Activated CD8-positive, alpha-beta memory T cell treated with anti-CD3 and anti-CD28 coated beads, Interleukin-2, amount 10 ng/mL, durations not matched to agents 7 days and 5 days (primary cell): ENCODE data around the gene UBN1. TPM values are rescaled to one million over a fixed set of nuclear protein-coding genes. Genes with fewer than 3 reads are reported as not detected.
A peak's percentile ranks its signal among the peaks of the same experiment; 100 is the strongest.

Source experiments
- ATAC-seq: fragments of 150-1000 bp; cut with Tn5 transposase; one replicate; pipeline ENCODE4 v1.10.0; 2021; ENCODE audit warnings: moderate library complexity
- CTCF ChIA-PET: fragments of 350-600 bp; sonication (Branson Sonifier 250); formaldehyde crosslinking; loops from one replicate; lab custom pipeline; 2021; ENCODE audit warnings: antibody characterized with exemption; lab: Charles Lee
- DNase-seq: peaks from one replicate; pipeline ENCODE4 v3.0.0-alpha.2; 2020
- H3K27ac Mint-ChIP-seq: one replicate; pipeline ENCODE4 v1.8.0; 2021; ENCODE audit warnings: mild to moderate bottlenecking, mixed read lengths
- H3K27me3 Mint-ChIP-seq: one replicate; pipeline ENCODE4 v1.8.0; 2021; ENCODE audit warnings: mixed read lengths
- H3K36me3 Mint-ChIP-seq: one replicate; pipeline ENCODE4 v1.8.0; 2021; ENCODE audit warnings: mild to moderate bottlenecking, mixed read lengths
- H3K4me1 Mint-ChIP-seq: one replicate; pipeline ENCODE4 v1.8.0; 2021; ENCODE audit warnings: mixed read lengths
- H3K4me3 Mint-ChIP-seq: one replicate; pipeline ENCODE4 v1.8.0; 2021; ENCODE audit warnings: mild to moderate bottlenecking, moderate library complexity, mixed read lengths
- H3K9me3 Mint-ChIP-seq: one replicate; pipeline ENCODE4 v1.8.0; 2022; ENCODE audit warnings: low read depth, mixed read lengths
- total RNA-seq, 2 experiments: library from RNA; stranded (reverse); gene quantifications; one replicate each; pipeline ENCODE4 v1.2.3, GENCODE V29; 2021

Gene UBN1
- total RNA-seq, 2 experiments from 2014 or later: 45.1 to 46.3 TPM

- H3K27ac Mint-ChIP-seq: no peak overlapping the region
- CTCF ChIA-PET: no interaction called here
- H3K27me3 Mint-ChIP-seq: no peaks in the 10 kb centered on the region
- no peaks in the 10 kb centered on the region for H3K9me3 Mint-ChIP-seq
- H3K4me1 Mint-ChIP-seq: peaks cover 10% of the 10 kb centered on the region
- H3K36me3 Mint-ChIP-seq: peaks cover 42% of the 10 kb centered on the region
- no peak for DNase-seq
- no peak for ATAC-seq
- no peak overlapping the region for H3K4me3 Mint-ChIP-seq
Measured at GRCh38 chr16:4831616-4832015, 15.7 kb upstream of the UBN1 start.

- no peak overlapping the region for H3K27ac Mint-ChIP-seq
- H3K4me1 Mint-ChIP-seq: peaks cover 10% of the 10 kb centered on the region
- H3K27me3 Mint-ChIP-seq: no peaks in the 10 kb centered on the region
- no peak overlapping the region for H3K4me3 Mint-ChIP-seq
- H3K9me3 Mint-ChIP-seq: no peaks in the 10 kb centered on the region
- CTCF ChIA-PET: no interaction called here
- H3K36me3 Mint-ChIP-seq: peaks cover 45% of the 10 kb centered on the region
- DNase-seq (no peak), ATAC-seq (no peak)
Measured at GRCh38 chr16:4832698-4833343, 14.5 kb upstream of the UBN1 start.

- DNase-seq (no peak), ATAC-seq (no peak)
- Mint-ChIP-seq H3K27ac (no peak overlapping the region), H3K4me3 (no peak overlapping the region), H3K36me3 (peaks cover 47% of the 10 kb centered on the region), H3K4me1 (peaks cover 10% of the 10 kb centered on the region), H3K27me3 (no peaks in the 10 kb centered on the region), H3K9me3 (no peaks in the 10 kb centered on the region)
- CTCF ChIA-PET: interaction anchor here (0.6 to 1.1 kb wide), 3 partner anchors 9 to 101 kb away, joined by 3 to 5 read pairs (median 3); no protein-coding TSS in a partner anchor
Measured at GRCh38 chr16:4833584-4833983, 13.7 kb upstream of the UBN1 start.

- peaks cover 14% of the 10 kb centered on the region for H3K4me1 Mint-ChIP-seq
- no peaks in the 10 kb centered on the region for H3K27me3 Mint-ChIP-seq
- CTCF ChIA-PET: no interaction called here
- H3K9me3 Mint-ChIP-seq: no peaks in the 10 kb centered on the region
- peaks cover 48% of the 10 kb centered on the region for H3K36me3 Mint-ChIP-seq
- DNase-seq: no peak
- ATAC-seq: no peak
- no peak overlapping the region for H3K27ac Mint-ChIP-seq
- no peak overlapping the region for H3K4me3 Mint-ChIP-seq
Measured at GRCh38 chr16:4836727-4837126, 10.6 kb upstream of the UBN1 start.

- Mint-ChIP-seq H3K4me1 (peaks cover 14% of the 10 kb centered on the region), H3K4me3 (no peak overlapping the region), H3K36me3 (peaks cover 44% of the 10 kb centered on the region), H3K9me3 (no peaks in the 10 kb centered on the region), H3K27me3 (no peaks in the 10 kb centered on the region), H3K27ac (no peak overlapping the region)
- DNase-seq (no peak), ATAC-seq (no peak)
- CTCF ChIA-PET: interaction anchor here (1.5 kb wide), 1 partner anchor 9 kb away, joined by 4 read pairs; the partner anchor contains the start of genes GLYR1 and UBN1
Measured at GRCh38 chr16:4837733-4838501, 9.4 kb upstream of the UBN1 start.

- CTCF ChIA-PET: no interaction called here
- Mint-ChIP-seq H3K4me3 (no peak overlapping the region), H3K9me3 (no peaks in the 10 kb centered on the region), H3K27me3 (no peaks in the 10 kb centered on the region), H3K4me1 (peaks cover 7% of the 10 kb centered on the region), H3K27ac (peak overlapping the region; percentile 3), H3K36me3 (peaks cover 54% of the 10 kb centered on the region)
- ATAC-seq: no peak
- DNase-seq: no peak
Measured at GRCh38 chr16:4839942-4840341, 7.3 kb upstream of the UBN1 start.

- Mint-ChIP-seq H3K27ac (peak overlapping the region; percentile 4), H3K4me3 (no peak overlapping the region), H3K27me3 (no peaks in the 10 kb centered on the region), H3K9me3 (no peaks in the 10 kb centered on the region), H3K36me3 (peaks cover 58% of the 10 kb centered on the region), H3K4me1 (peaks cover 16% of the 10 kb centered on the region)
- CTCF ChIA-PET: no interaction called here
- ATAC-seq: no peak
- no peak for DNase-seq
Measured at GRCh38 chr16:4840984-4841383, 6.3 kb upstream of the UBN1 start.

GRCh38 chr16:4846503-4846900 lies 779 bp upstream of the UBN1 start:
- Mint-ChIP-seq H3K36me3 (peaks cover 27% of the 10 kb centered on the region), H3K27ac (peak overlapping the region; percentile 87), H3K4me3 (peak overlapping the region; percentile 87), H3K27me3 (no peaks in the 10 kb centered on the region), H3K9me3 (no peaks in the 10 kb centered on the region), H3K4me1 (peaks cover 49% of the 10 kb centered on the region)
- CTCF ChIA-PET: interaction anchor here (1.3 kb wide), 1 partner anchor 9 kb away, joined by 4 read pairs; no protein-coding TSS in a partner anchor
- ATAC-seq (no peak), DNase-seq (peak; percentile 56)

- DNase-seq (peak; percentile 55), ATAC-seq (peak; percentile 11)
- H3K4me3 Mint-ChIP-seq: peak overlapping the region; percentile 83
- no peaks in the 10 kb centered on the region for H3K9me3 Mint-ChIP-seq
- H3K27me3 Mint-ChIP-seq: no peaks in the 10 kb centered on the region
- H3K4me1 Mint-ChIP-seq: peaks cover 54% of the 10 kb centered on the region
- CTCF ChIA-PET: interaction anchor here (0.6 kb wide), 1 partner anchor 481 kb away, joined by 3 read pairs; no protein-coding TSS in a partner anchor
- H3K27ac Mint-ChIP-seq: peak overlapping the region; percentile 81
- H3K36me3 Mint-ChIP-seq: peaks cover 24% of the 10 kb centered on the region
Measured at GRCh38 chr16:4847774-4848587, 700 bp downstream of the UBN1 start.

- Mint-ChIP-seq H3K4me1 (peaks cover 49% of the 10 kb centered on the region), H3K4me3 (peak overlapping the region; percentile 26)
Measured at GRCh38 chr16:4850211-4850610, 2.9 kb downstream of the UBN1 start.

GRCh38 chr16:4852221-4852872 lies 5.1 kb downstream of the UBN1 start:
- Mint-ChIP-seq H3K27ac (no peak overlapping the region), H3K27me3 (no peaks in the 10 kb centered on the region), H3K9me3 (no peaks in the 10 kb centered on the region), H3K4me1 (peaks cover 38% of the 10 kb centered on the region), H3K4me3 (no peak overlapping the region), H3K36me3 (peaks cover 21% of the 10 kb centered on the region)
- ATAC-seq (no peak), DNase-seq (no peak)
- CTCF ChIA-PET: no interaction called here

More at GRCh38 chr16:4850211-4850610, 2.9 kb downstream of the UBN1 start:
- ATAC-seq (no peak), DNase-seq (no peak)
- CTCF ChIA-PET: no interaction called here
- no peaks in the 10 kb centered on the region for H3K27me3 Mint-ChIP-seq
- H3K9me3 Mint-ChIP-seq: no peaks in the 10 kb centered on the region
- no peak overlapping the region for H3K27ac Mint-ChIP-seq
- peaks cover 21% of the 10 kb centered on the region for H3K36me3 Mint-ChIP-seq

GRCh38 chr16:4855371-4855770 lies 8.1 kb downstream of the UBN1 start:
- ATAC-seq (no peak), DNase-seq (no peak)
- H3K36me3 Mint-ChIP-seq: peaks cover 44% of the 10 kb centered on the region
- no peak overlapping the region for H3K27ac Mint-ChIP-seq
- peaks cover 17% of the 10 kb centered on the region for H3K4me1 Mint-ChIP-seq
- no peaks in the 10 kb centered on the region for H3K27me3 Mint-ChIP-seq
- no peak overlapping the region for H3K4me3 Mint-ChIP-seq
- CTCF ChIA-PET: no interaction called here
- no peaks in the 10 kb centered on the region for H3K9me3 Mint-ChIP-seq

GRCh38 chr16:4855804-4856203 lies 8.5 kb downstream of the UBN1 start:
- ATAC-seq (no peak), DNase-seq (no peak)
- no peaks in the 10 kb centered on the region for H3K27me3 Mint-ChIP-seq
- H3K27ac Mint-ChIP-seq: no peak overlapping the region
- peaks cover 47% of the 10 kb centered on the region for H3K36me3 Mint-ChIP-seq
- peaks cover 14% of the 10 kb centered on the region for H3K4me1 Mint-ChIP-seq
- CTCF ChIA-PET: no interaction called here
- H3K9me3 Mint-ChIP-seq: no peaks in the 10 kb centered on the region
- no peak overlapping the region for H3K4me3 Mint-ChIP-seq
